Fibroblast of skin of scalp (primary cell): Measurements from ENCODE around the gene SPTLC3.

Experiments
- DNase-seq: peaks from one replicate; pipeline ENCODE4 v3.0.0-alpha.2; 2013

Gene SPTLC3

GRCh38 chr20:13034115-13034514 lies 25.3 kb downstream of the SPTLC3 start:
- peak; percentile 38 for DNase-seq

DNA sequence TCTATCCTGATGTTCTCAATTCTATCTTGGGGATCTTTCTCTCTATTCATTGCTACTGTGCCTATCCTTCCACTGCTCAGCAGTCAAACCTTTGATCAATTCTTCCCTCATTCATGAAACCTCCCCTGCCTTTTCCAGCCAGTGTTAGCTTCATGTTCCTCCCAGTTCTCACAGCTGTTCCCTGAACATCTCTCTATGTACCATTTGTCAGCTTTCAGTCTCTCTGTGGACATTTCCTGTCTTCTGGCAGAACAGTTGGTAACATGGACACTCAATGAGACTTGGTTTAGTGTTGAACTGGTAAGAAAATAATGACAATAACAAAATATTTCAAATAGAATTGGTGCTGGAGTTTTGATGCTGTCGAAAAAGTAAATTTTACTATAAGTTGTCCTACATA lies 26.2 kb downstream of the SPTLC3 start:
- no peak for DNase-seq

- no peak for DNase-seq
Measured at GRCh38 chr20:13035399-13036152, 26.8 kb downstream of the SPTLC3 start.

DNA sequence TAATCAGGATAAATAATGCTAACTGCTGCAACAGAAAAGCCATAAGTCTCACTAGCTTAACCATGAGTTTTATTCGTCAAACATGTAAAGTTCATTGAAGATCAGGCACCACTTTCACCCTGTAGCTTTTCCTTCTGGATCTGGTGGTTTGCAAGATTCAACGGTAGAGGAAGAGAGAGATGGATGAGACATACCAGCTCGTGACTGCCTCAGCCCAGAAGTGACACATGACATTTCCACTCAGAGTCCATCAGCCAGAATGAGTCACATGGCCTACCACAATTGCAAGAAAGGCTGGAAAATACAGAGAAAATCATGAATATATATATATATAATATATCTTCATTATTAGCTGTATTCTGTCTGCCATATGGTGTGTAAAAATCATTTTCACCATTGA lies 29.0 kb downstream of the SPTLC3 start:
- peak; percentile 33 for DNase-seq

- peak; percentile 59 for DNase-seq
Measured at GRCh38 chr20:13041574-13042457, 33.0 kb downstream of the SPTLC3 start.

DNA sequence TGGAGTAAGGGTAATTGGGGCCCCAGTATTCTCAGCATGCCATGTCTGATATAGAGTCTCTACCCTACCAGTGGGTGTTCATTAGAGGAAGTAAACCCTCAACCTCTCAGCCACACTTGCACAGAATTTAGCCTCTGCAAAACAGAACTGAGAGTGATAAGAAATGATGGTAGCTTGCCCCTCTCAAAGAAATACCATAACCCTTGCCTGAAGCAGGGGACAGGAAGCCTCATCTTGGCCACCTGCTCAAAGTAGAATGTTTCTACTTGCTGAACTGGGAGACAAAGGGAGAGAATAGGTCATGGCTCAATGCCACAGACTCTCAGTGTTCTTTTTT lies 33.7 kb downstream of the SPTLC3 start:
- no peak for DNase-seq

GRCh38 chr20:13046409-13046808 lies 37.6 kb downstream of the SPTLC3 start:
- DNase-seq = no peak

GRCh38 chr20:13054011-13054410 lies 45.2 kb downstream of the SPTLC3 start:
- DNase-seq = no peak

DNA sequence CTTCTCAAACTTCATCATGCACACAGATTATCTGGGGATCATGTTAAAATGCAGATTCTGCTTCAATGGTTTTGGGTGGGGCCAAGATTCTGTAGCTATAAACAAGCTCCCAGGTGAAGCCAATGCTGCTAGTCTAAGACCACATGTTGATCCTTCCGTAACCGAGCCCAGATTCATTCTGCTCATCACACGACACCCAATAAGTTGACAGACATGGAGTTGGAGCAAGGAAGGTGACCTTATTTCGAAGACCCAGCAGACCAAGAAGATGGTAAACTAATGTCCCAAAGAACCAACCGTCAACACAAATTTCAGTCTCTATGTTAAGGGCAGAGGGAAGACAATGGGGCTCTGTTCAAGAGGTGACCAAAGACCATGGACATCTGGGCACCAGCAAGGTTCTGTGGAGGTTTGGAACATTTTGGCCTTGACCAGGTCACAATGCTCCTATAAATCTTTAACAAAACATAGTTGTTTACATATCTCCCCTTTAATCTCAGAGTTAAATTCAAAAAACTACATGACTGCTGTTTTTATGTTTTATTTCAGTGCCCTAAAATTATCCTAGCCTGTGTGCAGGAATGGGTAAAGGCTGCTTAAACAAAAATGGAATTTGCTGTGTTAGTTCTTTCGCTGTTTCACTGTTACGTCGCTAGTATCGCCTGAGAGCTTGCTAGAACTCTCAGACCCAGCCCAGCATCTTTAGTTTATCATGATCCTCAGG lies 50.1 kb downstream of the SPTLC3 start:
- DNase-seq = no peak

DNA sequence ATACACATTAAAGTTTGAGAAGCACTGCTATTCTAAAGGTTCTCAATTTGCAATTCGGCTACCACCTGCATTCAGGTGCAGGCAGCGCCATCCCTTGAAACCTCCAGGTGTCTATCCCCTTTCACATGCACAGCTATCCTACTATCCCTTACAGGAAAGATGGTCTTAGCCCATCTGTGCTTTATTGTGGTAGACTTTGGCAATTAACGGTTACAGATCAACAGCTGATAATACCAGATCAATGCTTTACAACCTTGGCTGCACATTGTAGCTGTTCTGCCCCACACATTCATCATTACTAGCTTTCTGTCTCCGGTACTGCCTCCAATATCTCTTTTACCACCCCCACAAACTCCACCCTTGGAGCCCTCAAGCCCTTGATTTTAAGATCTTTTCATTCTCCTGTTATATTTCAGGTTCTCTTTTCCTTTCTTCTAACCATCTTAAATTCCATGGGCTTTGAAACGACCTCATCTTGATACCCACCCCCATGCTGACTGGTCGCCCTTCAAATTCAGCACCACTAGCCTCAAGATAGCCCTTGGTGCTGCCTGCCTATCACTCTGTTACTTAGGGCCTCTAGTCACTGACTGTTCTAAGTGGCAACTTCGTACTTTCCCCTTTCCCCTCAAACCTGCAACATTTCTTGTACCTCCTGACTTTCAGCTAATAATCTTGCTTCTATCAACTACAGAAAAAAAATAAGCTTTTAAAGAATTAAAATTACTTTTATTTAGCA lies 50.8 kb downstream of the SPTLC3 start:
- no peak for DNase-seq

GRCh38 chr20:13060327-13060726 lies 51.6 kb downstream of the SPTLC3 start:
- no peak for DNase-seq

DNA sequence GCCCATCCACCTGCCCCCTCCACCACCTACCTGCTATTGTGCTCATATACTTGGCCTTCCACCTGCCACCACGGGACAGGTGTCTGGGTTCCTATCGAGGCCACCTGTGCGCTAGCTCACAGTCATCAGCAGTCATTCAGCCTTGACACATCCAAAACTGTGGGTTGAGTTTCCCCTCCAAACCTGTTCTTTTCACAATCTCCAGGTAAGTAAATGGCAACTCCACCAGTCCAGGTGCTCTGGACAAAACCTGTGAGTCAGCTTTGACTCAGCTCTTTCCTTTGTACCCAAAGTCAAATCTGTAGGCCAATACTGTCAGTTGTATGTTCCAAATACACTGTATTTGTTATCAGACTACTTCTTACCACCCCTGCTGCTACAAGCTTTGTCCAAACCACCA lies 52.6 kb downstream of the SPTLC3 start:
- no peak for DNase-seq

DNA sequence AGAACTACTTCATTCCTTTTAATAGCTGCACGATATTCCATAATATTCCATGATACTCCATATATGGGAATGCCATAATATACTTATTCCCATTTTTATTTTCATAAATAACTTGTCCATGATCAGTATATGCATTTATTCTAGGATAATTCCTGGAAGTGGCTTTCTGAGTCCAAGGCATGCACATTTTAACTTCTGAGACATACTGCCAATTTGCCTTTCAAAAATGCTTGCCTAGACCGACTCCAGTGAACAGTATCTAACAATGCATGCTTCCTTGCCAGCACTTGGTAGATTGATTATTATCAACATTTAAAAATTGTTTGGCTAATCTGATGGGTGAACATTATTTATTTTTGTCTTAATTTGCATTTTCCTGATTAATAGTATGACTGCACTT lies 54.0 kb downstream of the SPTLC3 start:
- DNase-seq = no peak

- no peak for DNase-seq
Measured at GRCh38 chr20:13068336-13068735, 59.6 kb downstream of the SPTLC3 start.

- DNase-seq = no peak
Measured at GRCh38 chr20:13081877-13082276, 73.1 kb downstream of the SPTLC3 start.

- DNase-seq = no peak
Measured at GRCh38 chr20:13082378-13082777, 73.6 kb downstream of the SPTLC3 start.

- DNase-seq = no peak
Measured at GRCh38 chr20:13085275-13085674, 76.5 kb downstream of the SPTLC3 start.

DNA sequence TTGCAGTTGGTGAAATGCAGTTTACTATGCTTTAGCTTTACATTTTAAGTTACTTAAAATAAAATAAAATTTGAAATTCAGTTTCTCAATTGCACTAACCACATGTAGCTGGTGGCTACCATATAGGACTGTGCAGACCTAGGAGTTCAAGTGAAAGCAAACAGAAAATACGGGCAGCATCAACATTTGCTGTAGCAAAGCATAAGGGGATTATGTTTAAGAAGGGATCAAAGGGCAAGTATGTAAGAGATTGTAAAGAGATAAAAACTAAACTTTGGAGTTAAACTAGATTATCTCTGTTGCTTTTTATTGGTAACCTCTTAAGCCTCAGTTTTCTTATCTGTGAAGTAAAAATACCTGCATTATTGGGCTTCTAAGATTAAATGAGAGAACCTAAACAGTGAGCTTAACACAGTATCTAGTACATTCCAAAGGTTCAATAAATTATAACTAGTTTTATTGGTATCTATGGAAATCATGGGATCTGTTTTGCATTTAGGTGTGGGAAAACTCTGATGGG lies 81.2 kb downstream of the SPTLC3 start:
- no peak for DNase-seq

DNA sequence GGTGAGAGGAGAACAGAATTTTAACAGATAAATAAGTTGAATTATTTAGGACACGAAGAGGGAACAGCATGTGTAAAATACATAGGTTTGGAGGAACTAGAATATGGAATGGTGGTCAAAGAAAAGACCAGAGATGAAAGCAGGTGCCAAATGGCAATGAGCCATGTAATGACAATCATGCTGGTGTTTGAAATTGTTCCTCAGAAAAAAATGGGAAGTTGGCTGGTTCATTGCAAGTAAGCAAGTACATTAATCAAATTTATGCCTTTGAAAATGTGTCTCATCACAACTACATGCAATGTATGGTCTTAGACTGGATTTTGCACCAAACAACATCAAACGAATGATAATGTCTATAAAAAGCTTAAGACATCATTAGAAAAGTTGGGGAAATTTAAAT lies 83.3 kb downstream of the SPTLC3 start:
- DNase-seq = no peak

DNA sequence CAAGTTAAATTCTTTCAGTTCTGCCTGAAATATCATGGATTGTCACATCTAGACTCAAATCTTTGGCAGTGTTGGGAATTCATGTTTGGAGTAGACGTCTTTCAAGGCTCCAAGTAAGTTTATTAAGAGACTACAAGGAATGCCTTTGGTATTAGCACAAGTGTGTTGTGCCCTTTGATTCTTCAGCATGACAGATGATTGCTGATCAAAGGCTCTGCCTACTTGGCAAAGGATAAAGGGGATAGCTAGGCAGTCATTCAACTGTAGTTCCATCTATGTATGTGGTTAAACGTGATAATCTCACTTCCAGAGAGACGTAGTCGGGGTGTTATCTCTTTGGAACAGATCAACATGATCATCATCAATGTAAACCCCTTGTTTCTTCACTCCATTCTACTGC lies 86.2 kb downstream of the SPTLC3 start:
- no peak for DNase-seq

DNA sequence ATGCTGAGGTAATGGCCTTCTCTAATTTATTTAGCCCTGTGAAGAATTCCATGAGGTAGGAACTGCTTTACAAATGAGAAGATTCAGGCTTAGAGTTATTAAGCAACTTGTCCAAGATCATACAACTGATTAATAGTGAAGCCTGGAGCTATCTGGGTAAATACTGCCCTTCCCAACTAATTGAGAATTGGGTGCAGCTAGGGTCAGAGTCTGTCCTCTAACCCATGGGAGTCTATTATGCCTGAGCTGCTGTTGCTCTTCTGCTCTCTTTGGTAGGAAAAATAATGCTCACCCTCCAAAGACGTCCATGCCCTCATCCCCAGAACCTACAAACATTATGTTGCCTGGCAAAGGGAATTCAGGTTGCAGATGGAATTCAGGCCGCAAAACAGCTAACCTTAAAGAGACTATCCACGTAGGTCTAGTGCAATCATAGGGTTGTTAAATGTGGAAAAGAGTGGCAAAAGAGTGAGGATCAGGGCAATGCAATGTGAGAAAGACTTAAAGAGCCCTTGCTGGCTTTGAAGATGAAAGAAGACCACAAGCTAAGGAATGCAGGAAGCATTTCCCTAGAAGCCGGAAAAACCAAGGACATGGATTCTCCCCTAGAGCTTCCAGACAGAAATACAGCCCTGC lies 90.1 kb downstream of the SPTLC3 start:
- no peak for DNase-seq

- no peak for DNase-seq
Measured at GRCh38 chr20:13099676-13100075, 90.9 kb downstream of the SPTLC3 start.
